Gastrocnemius medialis (tissue), 4 donors: ENCODE measurements around the gene CYP8B1. TPM values are rescaled to one million over a fixed set of nuclear protein-coding genes. Genes with fewer than 3 reads are reported as not detected.

Experiments used
- ATAC-seq, 2 donors: fragments of 150-250 bp; one replicate each; pipeline ENCODE4 v1.9.1; 2016
- DNase-seq, 2 donors: peaks; one replicate each; pipeline ENCODE4 v3.0.0-alpha.2; 2019
- H3K27ac ChIP-seq, 4 donors: fragments of 200-600 bp; sonication (generic); 1 replicate in 1 of 4; 2 replicates in 3 of 4; pipeline ENCODE4 v1.5.1; 2016 to 2018; ENCODE audit warnings: mild to moderate bottlenecking in 2 of 4, moderate library complexity in 1 of 4
- H3K27me3 ChIP-seq, 3 donors: fragments of 200-600 bp; sonication (generic) in 2 of 3; 1 replicate in 1 of 3; 2 replicates in 2 of 3; pipeline versions ENCODE4 v1.5.1 to v1.6.0; 2016 to 2019; ENCODE audit warnings: mild to moderate bottlenecking in 1 of 3, moderate library complexity in 1 of 3
- H3K36me3 ChIP-seq, 2 donors: fragments of 200-600 bp; sonication (generic) in 1 of 2; one replicate each; pipeline ENCODE4 v1.5.1; 2017 to 2018
- H3K4me1 ChIP-seq, 2 donors: fragments of 200-600 bp; sonication (generic) in 1 of 2; one replicate each; pipeline ENCODE4 v1.5.1; 2016 to 2017; ENCODE audit warnings: mild to moderate bottlenecking in 2 of 2
- H3K4me3 ChIP-seq, 4 donors: fragments of 200-600 bp; sonication (generic) in 3 of 4; 1 replicate in 1 of 4; 2 replicates in 3 of 4; pipeline ENCODE4 v1.5.1; 2016 to 2019; ENCODE audit warnings: mild to moderate bottlenecking in 2 of 4
- H3K9me3 ChIP-seq, 3 donors: fragments of 200-600 bp; sonication (generic) in 2 of 3; 1 replicate in 1 of 3; 2 replicates in 2 of 3; pipeline ENCODE4 v1.5.1; 2016 to 2019
- POLR2A ChIP-seq, 2 donors: fragments of 450-650 bp; IDR thresholded peaks; one replicate each; pipeline ENCODE4 v1.6.1; 2017; ENCODE audit warnings: antibody characterized with exemption in 2 of 2, mild to moderate bottlenecking in 2 of 2, moderate library complexity in 2 of 2
- in situ Hi-C, 4 donors: fragments of 200-750 bp; cut with MboI; loops; one replicate each; pipeline versions ENCODE4 v1.15.0 to v1.8.0; 2017; ENCODE audit warnings: low sequenced_read_pairs in 4 of 4
- intact Hi-C: fragments of 100-400 bp; cut with DNase I; formaldehyde crosslinking; loops from one replicate; pipeline ENCODE4 v1.15.1; 2023; ENCODE audit warnings: low total_unique reads
- total RNA-seq, 4 donors: library from RNA; depleted of rRNA; stranded (reverse); fragments of >200 nt; gene quantifications; one replicate each; pipeline versions ENCODE4 v1.1.0 to v1.2.3, GENCODE V29; 2016
- TF ChIP-seq, protein P1 (sequence below), 5 experiments: fragments of 450-650 bp in 3 of 5; fragments of 200-600 bp in 2 of 5; sonication (generic) in 2 of 5; IDR thresholded peaks in 4 of 5; conservative IDR thresholded peaks in 1 of 5; 1 replicate in 4 of 5; 2 replicates in 1 of 5; pipeline ENCODE4 v1.5.1; 2016 to 2019; ENCODE audit warnings: antibody characterized with exemption in 5 of 5, mild to moderate bottlenecking in 3 of 5, moderate library complexity in 3 of 5

CYP8B1 gene
- total RNA-seq, 4 donors from 2014 or later, result 0.62 to 0.93 TPM; not detected in 2

- intact Hi-C loops, result no loop called here
- ATAC-seq (no peak), DNase-seq (no peak)
- Histone ChIP-seq H3K27me3 (no peaks in the 10 kb centered on the region), H3K4me3 (no peak overlapping the region), H3K4me1 (no peaks in the 10 kb centered on the region), H3K27ac (no peak overlapping the region), H3K36me3 (no peaks in the 10 kb centered on the region), H3K9me3 (no peaks in the 10 kb centered on the region)
- TF ChIP-seq, protein P1, sequence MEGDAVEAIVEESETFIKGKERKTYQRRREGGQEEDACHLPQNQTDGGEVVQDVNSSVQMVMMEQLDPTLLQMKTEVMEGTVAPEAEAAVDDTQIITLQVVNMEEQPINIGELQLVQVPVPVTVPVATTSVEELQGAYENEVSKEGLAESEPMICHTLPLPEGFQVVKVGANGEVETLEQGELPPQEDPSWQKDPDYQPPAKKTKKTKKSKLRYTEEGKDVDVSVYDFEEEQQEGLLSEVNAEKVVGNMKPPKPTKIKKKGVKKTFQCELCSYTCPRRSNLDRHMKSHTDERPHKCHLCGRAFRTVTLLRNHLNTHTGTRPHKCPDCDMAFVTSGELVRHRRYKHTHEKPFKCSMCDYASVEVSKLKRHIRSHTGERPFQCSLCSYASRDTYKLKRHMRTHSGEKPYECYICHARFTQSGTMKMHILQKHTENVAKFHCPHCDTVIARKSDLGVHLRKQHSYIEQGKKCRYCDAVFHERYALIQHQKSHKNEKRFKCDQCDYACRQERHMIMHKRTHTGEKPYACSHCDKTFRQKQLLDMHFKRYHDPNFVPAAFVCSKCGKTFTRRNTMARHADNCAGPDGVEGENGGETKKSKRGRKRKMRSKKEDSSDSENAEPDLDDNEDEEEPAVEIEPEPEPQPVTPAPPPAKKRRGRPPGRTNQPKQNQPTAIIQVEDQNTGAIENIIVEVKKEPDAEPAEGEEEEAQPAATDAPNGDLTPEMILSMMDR (IDR thresholded peaks at IDR 0.05 in 4 of 5, conservative IDR thresholded peaks at IDR 0.05 in 1 of 5), result no peak
- no peak for TF ChIP-seq POLR2A (IDR thresholded peaks at IDR 0.05)
- in situ Hi-C loops, result no loop called here
Observed at GRCh38 chr3:42892169-42892568, 16.5 kb upstream of the CYP8B1 start.

DNA sequence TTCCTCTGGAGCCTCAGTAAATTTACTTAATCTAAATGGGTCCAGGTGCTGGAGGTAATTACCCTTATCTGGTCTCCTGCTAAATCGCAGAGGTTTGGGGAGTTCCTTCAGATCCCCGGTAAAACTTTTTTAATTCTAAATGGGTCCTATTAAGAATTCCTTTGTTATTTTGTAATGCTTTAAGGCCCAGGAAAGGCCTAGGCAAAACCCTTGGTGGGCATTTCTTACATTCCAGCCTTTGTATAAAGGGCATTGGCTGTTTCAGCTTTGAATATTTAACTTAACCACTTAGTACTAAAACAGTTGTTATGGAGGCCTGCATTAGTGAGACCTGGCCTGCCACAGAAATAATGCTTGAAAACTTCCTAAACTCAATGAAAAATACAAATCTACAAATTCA, 15.4 kb upstream of the CYP8B1 start:
- Histone ChIP-seq H3K36me3 (no peaks in the 10 kb centered on the region), H3K27me3 (no peaks in the 10 kb centered on the region), H3K9me3 (no peaks in the 10 kb centered on the region), H3K27ac (no peak overlapping the region), H3K4me1 (no peaks in the 10 kb centered on the region), H3K4me3 (no peak overlapping the region)
- in situ Hi-C loops (no loop called here), intact Hi-C loops (no loop called here)
- ATAC-seq (no peak), DNase-seq (no peak)
- TF ChIP-seq, protein P1 (IDR thresholded peaks at IDR 0.05 in 4 of 5, conservative IDR thresholded peaks at IDR 0.05 in 1 of 5), result no peak
- TF ChIP-seq POLR2A (IDR thresholded peaks at IDR 0.05), result no peak

DNA sequence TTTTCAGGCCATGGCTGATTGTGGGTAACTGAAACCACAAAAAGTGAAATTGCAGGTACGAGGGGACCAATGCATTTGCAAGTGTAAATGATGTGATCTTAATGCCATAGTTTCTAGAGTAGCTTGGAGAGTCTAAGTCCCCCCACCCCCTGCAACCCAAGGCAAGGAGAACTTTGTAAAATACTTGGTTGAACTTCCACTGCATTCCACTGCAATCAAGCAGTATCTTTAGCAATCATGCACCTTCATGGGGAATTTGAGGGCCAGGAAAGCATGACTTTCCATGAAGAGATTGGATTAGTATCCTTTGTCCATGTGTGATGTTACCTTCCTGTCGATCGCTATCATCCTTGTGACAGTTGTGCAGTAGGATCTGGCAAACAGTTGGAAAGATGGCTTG, 11.4 kb upstream of the CYP8B1 start:
- DNase-seq, result no peak
- intact Hi-C loops, result loop anchor here (10.0 kb wide), 1 partner anchor 302 kb away; the partner anchor contains the start of gene SEC22C
- no peak for ATAC-seq
- no peaks in the 10 kb centered on the region for H3K36me3 ChIP-seq
- no peaks in the 10 kb centered on the region for H3K4me1 ChIP-seq
- H3K27ac ChIP-seq, result no peak overlapping the region
- no peak overlapping the region for H3K4me3 ChIP-seq
- no peaks in the 10 kb centered on the region for H3K27me3 ChIP-seq
- in situ Hi-C loops, result loop anchor here (5.0 to 10.0 kb wide), 4 partner anchors 52 to 110 kb away; no protein-coding TSS in a partner anchor
- TF ChIP-seq POLR2A (IDR thresholded peaks at IDR 0.05), result no peak
- TF ChIP-seq, protein P1 (IDR thresholded peaks at IDR 0.05 in 4 of 5, conservative IDR thresholded peaks at IDR 0.05 in 1 of 5), result no peak
- H3K9me3 ChIP-seq, result no peaks in the 10 kb centered on the region

GRCh38 chr3:42886294-42886822, 10.7 kb upstream of the CYP8B1 start:
- TF ChIP-seq, protein P1 (IDR thresholded peaks at IDR 0.05 in 4 of 5, conservative IDR thresholded peaks at IDR 0.05 in 1 of 5), result no peak
- no peak for TF ChIP-seq POLR2A (IDR thresholded peaks at IDR 0.05)
- ATAC-seq (no peak), DNase-seq (no peak)
- H3K9me3 ChIP-seq, result no peaks in the 10 kb centered on the region
- intact Hi-C loops, result loop anchor here (10.0 kb wide), 1 partner anchor 302 kb away; the partner anchor contains the start of gene SEC22C
- in situ Hi-C loops, result loop anchor here (5.0 to 10.0 kb wide), 4 partner anchors 52 to 109 kb away; no protein-coding TSS in a partner anchor
- no peak overlapping the region for H3K27ac ChIP-seq
- H3K4me1 ChIP-seq, result peaks cover 0 to 1% of the 10 kb centered on the region in 2 donors
- no peaks in the 10 kb centered on the region for H3K27me3 ChIP-seq
- H3K36me3 ChIP-seq, result no peaks in the 10 kb centered on the region
- no peak overlapping the region for H3K4me3 ChIP-seq
